D721Med (cell line): ENCODE measurements around the gene NHLRC4.
A peak's percentile ranks its signal among the peaks of the same experiment; 100 is the strongest.

Source experiments
- DNase-seq: peaks from one replicate; pipeline ENCODE4 v3.0.0; 2011; ENCODE audit warnings: low spot score; ENCODE audit not compliant: insufficient read length
- FAIRE-seq: peaks from 2 replicates; lab custom pipeline; 2011; peaks lifted over from hg19 to GRCh38; lab: Jason Lieb, UNC
- TF ChIP-seq, protein P1 (sequence below): IDR thresholded peaks from 2 replicates; pipeline ENCODE4 v1.5.1; 2012; ENCODE audit warnings: mild to moderate bottlenecking, control low read depth; ENCODE audit not compliant: insufficient read depth; ENCODE audit errors: missing control alignments

Gene NHLRC4

DNA sequence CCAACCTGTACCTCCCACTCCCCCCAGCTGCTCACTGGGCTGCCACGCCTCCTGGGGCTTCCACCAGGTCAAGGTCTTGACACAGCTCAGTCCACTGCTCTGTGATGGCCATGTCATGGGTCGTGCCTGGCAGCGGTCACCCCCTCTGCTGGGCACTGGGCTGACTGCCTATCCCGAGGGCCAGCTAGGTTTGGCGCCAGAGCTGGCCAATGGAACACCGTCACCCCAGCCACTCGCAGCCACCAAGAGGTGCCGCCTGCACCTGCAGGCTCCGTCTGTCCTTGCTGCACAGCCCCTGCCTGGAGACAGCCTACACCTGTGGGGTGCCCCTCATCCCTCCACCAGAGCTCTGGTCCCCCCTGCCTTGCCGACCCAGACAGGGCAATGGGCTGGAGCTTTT, 18.5 kb downstream of the NHLRC4 start:
- TF ChIP-seq, protein P1, sequence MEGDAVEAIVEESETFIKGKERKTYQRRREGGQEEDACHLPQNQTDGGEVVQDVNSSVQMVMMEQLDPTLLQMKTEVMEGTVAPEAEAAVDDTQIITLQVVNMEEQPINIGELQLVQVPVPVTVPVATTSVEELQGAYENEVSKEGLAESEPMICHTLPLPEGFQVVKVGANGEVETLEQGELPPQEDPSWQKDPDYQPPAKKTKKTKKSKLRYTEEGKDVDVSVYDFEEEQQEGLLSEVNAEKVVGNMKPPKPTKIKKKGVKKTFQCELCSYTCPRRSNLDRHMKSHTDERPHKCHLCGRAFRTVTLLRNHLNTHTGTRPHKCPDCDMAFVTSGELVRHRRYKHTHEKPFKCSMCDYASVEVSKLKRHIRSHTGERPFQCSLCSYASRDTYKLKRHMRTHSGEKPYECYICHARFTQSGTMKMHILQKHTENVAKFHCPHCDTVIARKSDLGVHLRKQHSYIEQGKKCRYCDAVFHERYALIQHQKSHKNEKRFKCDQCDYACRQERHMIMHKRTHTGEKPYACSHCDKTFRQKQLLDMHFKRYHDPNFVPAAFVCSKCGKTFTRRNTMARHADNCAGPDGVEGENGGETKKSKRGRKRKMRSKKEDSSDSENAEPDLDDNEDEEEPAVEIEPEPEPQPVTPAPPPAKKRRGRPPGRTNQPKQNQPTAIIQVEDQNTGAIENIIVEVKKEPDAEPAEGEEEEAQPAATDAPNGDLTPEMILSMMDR: no peak
- FAIRE-seq (no peak), DNase-seq (no peak)

DNA sequence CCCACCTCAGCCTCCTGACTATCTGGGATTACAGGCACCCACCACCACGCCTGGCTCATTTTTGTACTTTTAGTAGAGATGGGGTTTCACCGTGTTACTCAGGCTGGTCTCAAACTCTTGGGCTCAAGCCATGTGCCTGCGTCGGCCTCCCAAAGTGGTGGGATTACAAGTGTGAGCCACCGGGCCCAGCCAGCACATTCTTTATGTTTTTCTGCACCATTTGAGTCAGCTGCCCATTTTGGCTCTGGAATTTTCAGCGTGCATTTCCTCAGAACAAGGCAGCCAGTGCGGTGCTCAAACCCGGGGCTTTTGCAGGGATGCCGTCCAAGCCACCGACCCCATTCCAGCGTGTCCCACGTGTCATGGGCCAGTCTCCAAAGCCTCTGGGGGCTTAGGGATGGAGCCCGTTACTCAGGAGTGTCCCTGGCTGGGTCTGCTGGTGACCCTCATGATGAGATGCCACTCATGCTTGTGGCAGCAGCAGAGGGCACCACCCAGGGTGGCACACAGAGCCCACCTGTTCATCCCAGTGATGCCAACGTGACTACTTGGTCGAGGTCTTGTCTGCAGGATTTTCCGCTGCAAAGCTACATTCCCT, 19.3 kb downstream of the NHLRC4 start:
- no peak for DNase-seq
- no peak for FAIRE-seq
- TF ChIP-seq, protein P1: no peak

DNA sequence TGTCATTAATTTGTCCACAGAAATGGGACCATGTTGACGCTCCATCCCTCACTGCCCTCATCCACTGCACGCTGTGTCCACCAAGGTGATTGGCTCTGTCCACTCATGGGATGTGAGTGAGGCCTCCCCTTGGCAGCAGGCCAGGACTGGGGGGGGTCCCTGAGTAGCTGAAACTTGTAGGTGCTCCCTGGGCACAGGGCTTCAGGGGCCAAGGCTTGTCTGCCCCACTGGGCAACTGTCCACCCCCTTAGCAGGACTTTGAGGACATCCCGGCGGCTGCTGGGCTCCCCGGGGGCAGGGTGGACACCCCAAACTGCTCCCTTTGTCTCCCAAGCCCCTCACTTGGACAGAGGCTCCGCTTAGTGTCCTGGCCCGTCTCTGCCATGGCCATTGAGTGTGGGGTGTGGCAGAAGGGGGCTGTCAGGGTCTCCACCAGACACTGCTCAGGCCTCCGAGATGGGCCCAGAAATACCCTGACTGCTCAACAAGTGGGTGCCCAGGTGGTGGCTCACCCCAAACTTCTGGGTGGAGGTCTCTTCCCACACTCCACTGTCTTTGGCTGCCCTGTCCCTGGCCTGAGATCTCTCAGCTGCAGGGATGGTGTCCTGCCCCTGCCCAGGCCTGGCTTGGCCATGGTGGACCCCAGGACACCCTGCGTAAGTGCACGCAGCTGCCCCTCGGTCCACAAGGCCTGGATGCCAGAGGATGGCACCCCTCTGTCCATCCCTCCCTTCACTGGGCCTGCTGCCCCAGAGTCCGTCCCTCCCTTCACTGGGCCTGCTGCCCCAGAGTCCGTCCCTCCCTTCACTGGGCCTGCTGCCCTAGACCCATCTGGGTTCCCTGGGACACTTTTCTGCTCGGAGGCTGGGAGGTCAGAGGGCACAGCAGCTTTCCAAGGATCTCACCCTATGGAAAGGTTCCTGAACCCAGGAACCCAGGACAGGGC, 20.1 kb downstream of the NHLRC4 start:
- FAIRE-seq: no peak
- no peak for DNase-seq

DNA sequence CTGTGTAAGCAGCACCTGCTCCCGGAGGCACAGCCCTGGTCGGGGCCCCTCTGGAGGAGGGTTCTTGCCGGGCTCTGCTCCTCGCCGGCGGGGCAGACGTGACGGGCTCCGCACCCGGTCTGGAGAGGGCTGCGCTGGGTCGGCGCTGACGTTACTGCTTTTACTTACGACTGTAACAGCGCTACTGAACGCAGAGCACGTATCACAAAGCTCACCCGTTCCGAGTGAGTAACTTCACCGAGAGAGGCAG, 21.8 kb downstream of the NHLRC4 start:
- FAIRE-seq: no peak
- TF ChIP-seq, protein P1: no peak
- no peak for DNase-seq

More for the DNA sequence above, 20.1 kb downstream of the NHLRC4 start:
- TF ChIP-seq, protein P1: no peak

DNA sequence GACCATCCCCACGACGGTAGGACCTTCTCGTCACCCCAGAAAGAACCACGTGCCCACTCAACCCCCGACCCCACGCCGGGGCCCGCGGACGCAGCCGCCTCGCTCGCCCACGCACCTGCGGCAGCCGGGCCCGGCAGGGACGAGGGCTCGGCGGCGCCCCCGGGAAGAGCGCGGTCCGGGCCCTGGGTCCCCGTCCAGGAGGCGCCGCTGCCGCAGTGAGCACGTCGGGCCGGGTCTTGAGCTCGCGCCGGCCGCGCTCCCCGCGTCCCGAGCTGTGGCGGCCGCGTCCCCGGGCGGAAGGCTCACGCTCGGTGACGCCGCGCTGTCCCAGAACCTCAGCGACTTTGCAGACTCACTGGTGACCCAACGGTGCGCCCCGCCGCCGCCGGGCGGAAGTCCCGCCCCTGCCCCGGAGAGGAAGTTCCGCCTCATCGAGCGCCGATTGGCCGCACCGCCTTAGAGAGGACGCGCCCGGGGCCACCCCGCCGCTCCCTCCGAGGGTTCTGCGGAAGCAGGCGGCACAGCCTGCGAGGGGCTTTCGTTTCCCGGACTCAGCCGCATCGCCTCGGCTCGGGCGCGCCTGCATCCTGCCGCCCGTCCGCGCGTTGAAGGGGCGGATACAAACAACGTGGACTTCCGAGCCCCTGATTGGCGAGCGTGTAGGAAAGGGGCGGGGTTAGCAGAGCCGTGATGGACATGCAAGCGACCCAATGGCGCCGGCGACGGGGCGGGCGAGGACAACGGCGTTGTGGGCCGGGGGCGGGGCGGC, 22.3 kb downstream of the NHLRC4 start:
- DNase-seq: no peak
- FAIRE-seq: no peak
- TF ChIP-seq, protein P1: no peak

DNA sequence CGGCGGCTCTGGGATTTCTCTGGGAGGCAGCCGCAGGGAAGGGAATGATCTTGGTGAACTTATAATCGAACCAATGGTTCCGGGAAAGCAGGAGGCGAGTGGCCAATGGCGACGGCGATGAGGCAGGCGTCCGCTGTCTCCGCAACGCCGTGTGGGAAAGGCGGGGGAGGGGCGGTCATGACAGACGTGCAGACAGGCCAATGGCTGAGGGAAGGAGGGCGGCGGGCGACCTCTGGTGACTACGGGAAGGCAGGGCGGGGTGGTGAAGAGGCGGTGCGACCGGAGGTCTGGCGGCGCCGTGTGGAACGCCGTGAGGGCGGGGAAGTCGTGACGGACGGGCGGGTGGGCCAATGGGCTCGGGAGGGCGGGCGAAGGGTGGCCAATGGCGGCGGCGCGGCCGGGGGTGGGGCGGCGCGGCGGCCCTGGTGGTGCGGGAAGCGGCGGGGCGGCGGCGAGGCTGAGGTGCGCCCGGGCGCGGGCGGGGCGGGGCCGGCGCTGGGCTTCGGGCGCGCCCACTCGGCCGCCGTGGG, 22.9 kb downstream of the NHLRC4 start, which contains the start of gene RAB40C:
Gene RAB40C, plus strand, starts transcription at position 409 of the 530 bp plus-strand sequence. CDS start 226 bp downstream, outside the sequence.
- TF ChIP-seq, protein P1: no peak
- FAIRE-seq (no peak), DNase-seq (peak; percentile 83)
